K562 (cell line): Measurements from ENCODE around the gene GFOD2. TPM values are rescaled to one million over a fixed set of nuclear protein-coding genes. Genes with fewer than 3 reads are reported as not detected.

Experiments
- ATAC-seq: fragments of 200-7000 bp; cut with Tn5 transposase; 3 replicates; pipeline ENCODE4 v1.9.1; 2020; ENCODE audit warnings: moderate library complexity
- BruUV-seq: library from RNA; stranded (reverse); fragments of 400-500 nt; replicated peaks from 2 replicates; lab custom pipeline; 2021; lab: Mats Ljungman, UMichigan
- CTCF ChIA-PET: fragments of 300-600 bp; formaldehyde crosslinking; extraction: SDS; loops from one replicate; lab custom pipeline; 2021; ENCODE audit warnings: low intra/inter-chr PET ratio; lab: Yijun Ruan, JAX
- POLR2A ChIA-PET: fragments of 300-600, 350-650 bp; sonication (Branson Sonifier 250); formaldehyde crosslinking; extraction: SDS; loops from one replicate; lab custom pipeline; 2021; ENCODE audit warnings: antibody characterized with exemption, inconsistent platforms; lab: Yijun Ruan, JAX
- DNase-seq, 4 experiments: peaks; one replicate each; pipeline versions ENCODE4 v3.0.0 to v3.0.0-alpha.2; 2011 to 2018; ENCODE audit warnings: low spot score in 3 of 4, mixed read lengths in 3 of 4; ENCODE audit errors: extremely low read depth in 1 of 4
- FAIRE-seq: peaks from 2 replicates; lab custom pipeline; 2011; peaks lifted over from hg19 to GRCh38; lab: Jason Lieb, UNC
- H2AFZ ChIP-seq: 2 replicates; pipeline ENCODE4 v1.6.0; 2011; ENCODE audit warnings: low read depth, low read length, control low read depth, inconsistent platforms
- H3K27ac ChIP-seq: fragments of 200-600 bp; 3 replicates; pipeline ENCODE4 v1.8.0; 2011; ENCODE audit warnings: low read depth, mild to moderate bottlenecking, control low read depth, inconsistent platforms, low read length, moderate library complexity, mixed read lengths; ENCODE audit errors: extremely low read depth
- H3K27me3 ChIP-seq, 2 experiments: fragments of 300-600 bp in 1 of 2; 2 replicates in 1 of 2; 3 replicates in 1 of 2; pipeline versions ENCODE4 v1.6.0 to v1.8.0; 2011; ENCODE audit warnings: inconsistent platforms in 2 of 2, low read length in 2 of 2, mild to moderate bottlenecking in 1 of 2, mixed read lengths in 1 of 2, moderate library complexity in 1 of 2; ENCODE audit not compliant: control insufficient read depth in 2 of 2, insufficient read depth in 2 of 2
- H3K36me3 ChIP-seq: fragments of 300-600 bp; 3 replicates; pipeline ENCODE4 v1.8.0; 2011; ENCODE audit warnings: mild to moderate bottlenecking, low read length, inconsistent platforms; ENCODE audit not compliant: control insufficient read depth, insufficient read depth
- H3K4me1 ChIP-seq, 2 experiments: fragments of 200-600 bp in 1 of 2; replicated peaks in 1 of 2; 2 replicates in 1 of 2; 3 replicates in 1 of 2; pipeline versions ENCODE4 v1.5.1 to v1.8.0; 2011; ENCODE audit warnings: inconsistent platforms in 2 of 2, low read length in 2 of 2, mild to moderate bottlenecking in 1 of 2, mixed read lengths in 1 of 2, moderate library complexity in 1 of 2; ENCODE audit not compliant: control insufficient read depth in 2 of 2, insufficient read depth in 2 of 2
- H3K4me2 ChIP-seq: 2 replicates; pipeline ENCODE4 v1.6.1; 2011; ENCODE audit warnings: low read length, control low read depth, inconsistent platforms, mixed read lengths; ENCODE audit not compliant: insufficient read depth
- H3K4me3 ChIP-seq: fragments of 200-600 bp; sonication (generic), shearing (Covaris generic); 2 replicates; pipeline ENCODE4 v1.5.1; 2016; ENCODE audit warnings: control low read depth, inconsistent platforms
- H3K79me2 ChIP-seq: fragments of 200-600 bp; 3 replicates; pipeline ENCODE4 v1.8.0; 2011; ENCODE audit warnings: low read length, inconsistent platforms; ENCODE audit not compliant: control insufficient read depth, insufficient read depth
- H3K9ac ChIP-seq, 2 experiments: 2 replicates each; pipeline versions ENCODE4 v1.6.0 to v1.6.1; 2011; ENCODE audit warnings: low read depth in 2 of 2, low read length in 2 of 2, control low read depth in 1 of 2, inconsistent platforms in 1 of 2, mild to moderate bottlenecking in 1 of 2, mixed read lengths in 1 of 2; ENCODE audit not compliant: insufficient read depth in 1 of 2
- H3K9me1 ChIP-seq: one replicate; pipeline ENCODE4 v1.6.0; 2011; ENCODE audit warnings: inconsistent platforms, mild to moderate bottlenecking, low read length, moderate library complexity; ENCODE audit not compliant: control insufficient read depth, insufficient read depth
- H3K9me3 ChIP-seq: replicated peaks from 2 replicates; pipeline ENCODE4 v1.5.1; 2011; ENCODE audit warnings: low read depth, low read length, inconsistent platforms; ENCODE audit not compliant: control insufficient read depth, insufficient read depth
- H4K20me1 ChIP-seq: replicated peaks from 2 replicates; pipeline ENCODE4 v1.6.1; 2011; ENCODE audit warnings: low read length, inconsistent platforms, mixed read lengths; ENCODE audit not compliant: control insufficient read depth, insufficient read depth
- PTTG1 ChIP-seq: fragments of 450-650 bp; IDR thresholded peaks from 2 replicates; pipeline ENCODE4 v1.6.1; 2016; ENCODE audit warnings: low read depth, mild to moderate bottlenecking, missing genetic modification characterization, missing compliant biosample characterization
- SRF ChIP-seq, 2 experiments: fragments of 250-450, 450-650 bp in 1 of 2; sonication (Bioruptor Pico) in 1 of 2; sonication (generic) in 1 of 2; formaldehyde crosslinking; IDR thresholded peaks; 2 replicates each; pipeline versions ENCODE4 v1.5.0 to v1.5.1; 2020 to 2022; ENCODE audit warnings: mild to moderate bottlenecking in 1 of 2, missing genetic modification reagents in 1 of 2
- TCF7 ChIP-seq: sonication (generic); IDR thresholded peaks from 2 replicates; pipeline ENCODE4 v1.6.1; 2016; ENCODE audit warnings: antibody characterized with exemption, borderline replicate concordance
- YBX1 ChIP-seq: fragments of 450-650 bp; IDR thresholded peaks from 2 replicates; pipeline ENCODE4 v1.7.1; 2016; ENCODE audit warnings: mild to moderate bottlenecking
- WGBS: fragments of 100-300 bp; shearing (Covaris generic); methylation state at CpG from one replicate; pipeline ENCODE4 v1.1.6; 2016; ENCODE audit warnings: low coverage, mixed read lengths; ENCODE audit not compliant: insufficient coverage; ENCODE audit errors: missing lambda C conversion rate; 5-methylcytosine and 5-hydroxymethylcytosine counted together
- in situ Hi-C: fragments of 300-500 bp; cut with MboI; formaldehyde crosslinking; loops from 4 replicates; pipeline ENCODE4 v1.15.0; 2018; ENCODE audit warnings: inconsistent platforms, mixed read lengths
- intact Hi-C: fragments of 100-400 bp; cut with micrococcal nuclease; formaldehyde crosslinking; loops from 2 replicates; pipeline ENCODE4 v1.14.2; 2022
- polyA plus RNA-seq, 8 experiments: library from polyadenylated mRNA; depleted of rRNA in 4 of 8; stranded (reverse) in 5 of 8; unstranded in 3 of 8; fragments of >200 nt; fragmentation: Nextera tagmentation in 2 of 8; fragmentation: Illumina TruSeq in 1 of 8; extraction: Ambion mirVana in 2 of 8; extraction: Trizol in 1 of 8; gene quantifications; 2 replicates each; pipeline versions ENCODE4 v1.2.1 to v1.2.3, GENCODE V29; 2011 to 2014; ENCODE audit warnings: inconsistent platforms in 1 of 8, missing spikeins in 1 of 8
- total RNA-seq, 7 experiments: library from RNA; depleted of rRNA in 6 of 7; stranded (reverse); fragments of >200 nt in 6 of 7; fragmentation: Illumina TruSeq in 2 of 7; extraction: Trizol in 2 of 7; gene quantifications; 2 replicates each; pipeline versions ENCODE4 v1.2.1 to v1.2.3, GENCODE V29; 2011 to 2021; ENCODE audit warnings: low replicate concordance in 1 of 7

Gene GFOD2
- total and polyA plus RNA-seq, 9 of the 15 experiments (the other 6 are each of a cell fraction or from before 2014, with no cell fraction given) = 1.9 to 15.8 (median 11.1) TPM

GRCh38 chr16:67644038-67644437 is 75.1 kb downstream of the GFOD2 start:
- FAIRE-seq = no peak
- peaks cover 2% of the 10 kb centered on the region; the same call in 2 of the 3 replicates for H3K36me3 ChIP-seq
- no peaks in the 10 kb centered on the region for H3K9me3 ChIP-seq
- H3K79me2 ChIP-seq = no peaks in the 10 kb centered on the region
- no peak overlapping the region for H3K4me3 ChIP-seq
- no peak overlapping the region for H2AFZ ChIP-seq
- no peak for ATAC-seq
- H4K20me1 ChIP-seq = no peaks in the 10 kb centered on the region; the same call in 1 of the 2 replicates
- ChIA-PET POLR2A (interaction anchor here (0.6 to 2.0 kb wide), 2 partner anchors 123 to 379 kb away, joined by 3 to 6 read pairs; partner anchors contain the start of genes DDX28 and DUS2), CTCF (interaction anchor here (1.2 to 2.9 kb wide), 3 partner anchors 97 to 150 kb away, joined by 4 to 50 read pairs (median 32); no protein-coding TSS in a partner anchor)
- no peak overlapping the region for H3K27ac ChIP-seq
- BruUV-seq = no TSS peak
- peaks cover 6 to 24% of the 10 kb centered on the region in 2 experiments; a peak in 4 of 5 replicates for H3K27me3 ChIP-seq
- no peak for DNase-seq
- H3K9ac ChIP-seq = no peak overlapping the region
- WGBS = 57% methylated on average over 4 of the region's 9 CpGs
- in situ Hi-C loops = loop anchor here (5.0 kb wide), 1 partner anchor 107 kb away; no protein-coding TSS in a partner anchor
- no peak overlapping the region for H3K4me2 ChIP-seq
- TF ChIP-seq PTTG1 (tag) = no peak
- TF ChIP-seq SRF (CRISPR knock-in tag; IDR thresholded peaks at IDR 0.05) = no peak
- no peak for TF ChIP-seq YBX1
- TF ChIP-seq TCF7 = no peak
- H3K9me1 ChIP-seq = no peaks in the 10 kb centered on the region
- intact Hi-C loops = loop anchor here (1.0 to 5.0 kb wide), 3 partner anchors 82 to 123 kb away; partner anchors contain the start of gene CTCF
- peaks cover 0 to 45% of the 10 kb centered on the region in 2 experiments; a peak in 2 of 5 replicates for H3K4me1 ChIP-seq
